HG03442 (cell line): ENCODE measurements around the gene APLP2.
"Not testable (repeated sequence)": the region's sequence is repeated elsewhere in the genome, so short reads cannot be mapped to it uniquely, and the experiment has no call there.

Source experiments
- ATAC-seq: cut with Tn5 transposase; IDR thresholded peaks from one replicate; pipeline ENCODE4 v1.9.1; 2021; ENCODE audit warnings: mild to moderate bottlenecking, moderate library complexity; ENCODE audit not compliant: unreplicated experiment

APLP2 gene

DNA sequence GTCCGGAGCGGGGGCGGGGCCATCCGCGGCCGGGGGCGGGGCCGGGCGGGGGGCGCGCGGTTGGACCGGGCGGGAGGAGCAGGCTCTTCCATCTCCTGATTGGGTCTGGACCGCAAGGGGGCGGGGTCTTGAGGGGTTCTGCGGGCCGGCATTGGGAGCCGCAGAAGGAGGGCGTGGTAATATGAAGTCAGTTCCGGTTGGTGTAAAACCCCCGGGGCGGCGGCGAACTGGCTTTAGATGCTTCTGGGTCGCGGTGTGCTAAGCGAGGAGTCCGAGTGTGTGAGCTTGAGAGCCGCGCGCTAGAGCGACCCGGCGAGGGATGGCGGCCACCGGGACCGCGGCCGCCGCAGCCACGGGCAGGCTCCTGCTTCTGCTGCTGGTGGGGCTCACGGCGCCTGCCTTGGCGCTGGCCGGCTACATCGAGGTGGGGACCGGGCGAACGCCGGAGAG lies at the start of gene APLP2:
Gene APLP2, plus strand, starts transcription at position 236 of the 450 bp plus-strand sequence. Its CDS starts 84 bp downstream, at position 320.
- peak; percentile 96 for ATAC-seq

DNA sequence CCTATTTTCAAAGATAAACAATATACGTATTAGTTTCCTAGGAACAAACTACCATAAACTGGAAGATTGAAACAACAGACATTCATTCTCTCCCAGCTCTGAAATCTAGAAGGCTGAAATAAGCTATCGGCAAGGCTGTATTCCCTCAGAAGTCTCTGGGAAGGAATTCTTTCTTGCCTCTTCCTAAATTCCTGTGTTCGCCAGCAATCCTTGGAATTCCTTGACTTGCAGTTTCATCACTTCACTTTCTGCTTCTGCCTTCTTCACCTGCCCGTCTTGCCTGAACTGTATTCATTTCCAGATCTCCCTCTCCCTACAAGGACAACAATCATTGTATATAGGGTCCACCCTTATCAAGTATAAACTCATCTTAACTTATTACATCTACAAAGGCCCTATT lies 49.4 kb upstream of the APLP2 start:
- ATAC-seq, result no peak

DNA sequence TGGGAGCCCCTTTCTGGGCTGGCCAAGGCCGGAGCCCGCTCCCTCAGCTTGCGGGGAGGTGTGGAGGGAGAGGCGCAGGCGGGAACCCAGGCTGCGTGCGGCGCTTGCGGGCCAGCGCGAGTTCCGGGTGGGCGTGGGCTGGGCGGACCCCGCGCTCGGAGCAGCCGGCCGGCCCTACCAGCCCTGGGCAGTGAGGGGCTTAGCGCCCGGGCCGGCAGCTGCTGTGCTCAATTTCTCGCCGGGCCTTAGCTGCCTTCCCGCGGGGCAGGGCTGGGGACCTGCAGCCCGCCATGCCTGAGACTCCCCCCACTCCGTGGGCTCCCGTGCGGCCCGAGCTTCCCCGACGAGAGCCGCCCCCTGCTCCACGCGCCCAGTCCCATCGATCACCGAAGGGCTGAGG lies 48.1 kb upstream of the APLP2 start:
- not testable (repeated sequence) for ATAC-seq

DNA sequence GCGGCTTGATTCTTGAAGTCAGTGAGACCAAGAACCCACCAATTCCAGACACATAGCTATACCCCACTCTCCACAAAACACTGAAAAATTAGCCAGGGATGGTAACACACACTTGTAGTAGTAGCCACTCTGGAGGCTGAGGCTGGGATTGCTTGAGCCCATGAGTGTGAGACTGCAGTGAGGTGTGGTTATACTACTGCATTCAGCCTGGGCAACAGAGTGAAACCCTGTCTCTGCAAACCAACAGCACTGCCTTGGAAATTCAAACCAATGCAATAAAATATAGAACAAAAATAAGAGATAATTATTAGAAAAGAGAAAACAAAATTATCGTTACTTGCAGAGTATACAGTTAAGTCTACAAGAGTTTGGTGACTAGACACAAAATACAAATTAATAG lies 46.9 kb upstream of the APLP2 start:
- peak; percentile 6 for ATAC-seq

DNA sequence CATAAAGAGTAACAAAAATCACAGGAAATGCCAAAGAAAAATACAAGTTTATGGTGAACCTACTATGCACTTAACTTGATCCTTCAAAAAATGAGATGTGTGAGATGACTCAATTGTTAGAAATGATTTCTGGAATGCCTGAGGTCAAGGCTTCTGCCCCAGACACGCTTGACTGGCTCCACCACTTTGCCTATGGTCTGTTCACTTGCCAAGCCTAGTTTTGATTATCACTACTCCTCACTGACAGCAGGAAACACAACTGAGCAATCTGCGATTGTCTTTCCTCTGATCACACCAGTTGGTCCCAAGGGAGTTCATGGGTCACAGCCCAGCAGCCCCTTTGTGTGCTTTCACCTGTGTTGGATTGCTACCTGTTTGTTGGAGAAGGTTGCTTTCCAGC lies 46.5 kb upstream of the APLP2 start:
- peak; percentile 96 for ATAC-seq

DNA sequence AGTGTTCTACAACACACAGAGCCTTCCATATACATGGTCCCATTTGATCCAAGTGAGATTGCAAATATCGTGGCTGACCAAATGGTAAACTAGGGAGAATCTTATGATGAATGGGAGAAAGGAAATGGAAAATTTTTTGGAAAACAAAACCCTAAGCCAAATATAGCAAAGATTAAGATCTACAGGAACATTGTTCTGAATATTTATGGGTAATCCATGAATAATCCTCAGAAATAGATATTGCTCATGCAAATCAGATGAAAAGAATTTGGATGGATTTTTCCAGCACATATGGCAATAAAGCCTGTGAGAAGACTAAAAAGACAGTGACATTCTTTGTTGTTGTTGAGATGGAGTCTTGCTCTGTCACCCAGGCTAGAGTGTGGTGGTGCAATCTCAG lies 45.3 kb upstream of the APLP2 start:
- no peak for ATAC-seq

DNA sequence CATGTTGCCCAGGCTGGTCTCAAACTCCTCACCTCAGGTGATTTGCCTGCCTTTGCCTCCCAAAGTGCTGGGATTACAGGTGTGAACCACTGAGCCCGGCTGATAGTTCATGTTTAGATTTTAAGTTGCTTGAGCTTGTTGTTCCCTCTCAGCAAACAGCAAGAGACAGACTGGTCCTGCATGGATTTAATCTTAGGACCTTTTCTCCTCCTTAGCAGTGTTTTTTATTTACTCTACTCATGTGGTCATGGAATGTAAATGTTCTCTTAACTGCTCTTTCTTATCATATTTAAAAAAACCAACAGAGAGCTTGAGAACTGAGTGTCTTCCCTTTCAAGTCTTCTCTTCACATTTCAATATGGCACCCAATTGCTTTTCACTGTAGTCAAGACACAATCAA lies 44.3 kb upstream of the APLP2 start:
- ATAC-seq, result no peak

DNA sequence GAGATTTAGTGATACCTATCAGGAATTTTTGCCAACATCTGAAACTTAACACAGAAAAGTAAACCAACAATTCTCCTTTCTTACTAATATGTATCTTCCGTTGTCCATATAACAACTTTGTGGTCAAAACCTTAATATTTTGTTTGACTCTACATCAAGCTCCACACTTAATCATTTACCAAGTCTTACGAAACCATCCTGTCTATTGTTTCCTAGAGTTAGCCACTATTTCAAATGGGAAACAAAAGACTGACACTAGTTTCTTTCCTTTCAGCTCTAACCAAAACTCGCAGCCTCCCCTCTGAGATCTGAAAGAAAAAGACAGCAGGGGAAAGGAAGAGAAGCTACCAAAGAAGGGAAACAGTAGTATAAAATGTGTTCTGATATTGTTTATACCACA lies 40.6 kb upstream of the APLP2 start:
- ATAC-seq, result no peak

DNA sequence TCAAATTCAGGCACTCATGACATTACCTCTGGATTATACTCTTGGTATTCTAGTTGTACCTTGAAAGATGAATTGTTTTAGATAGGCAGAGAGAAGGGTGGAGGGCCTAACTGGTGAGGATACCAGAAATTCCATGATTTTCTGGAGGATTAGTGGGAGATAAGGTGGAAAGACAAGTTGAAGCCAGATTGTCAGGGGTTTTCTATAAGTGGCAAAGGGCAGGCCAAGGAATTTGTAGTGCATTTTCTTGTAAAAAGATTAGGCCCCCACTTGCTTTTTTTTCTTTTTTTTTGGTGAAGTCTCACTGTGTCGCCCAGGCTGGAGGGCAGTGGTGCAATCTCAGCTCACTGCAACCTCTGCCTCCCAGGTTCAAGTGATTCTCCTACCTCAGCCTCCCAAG lies 38.6 kb upstream of the APLP2 start:
- ATAC-seq, result no peak

DNA sequence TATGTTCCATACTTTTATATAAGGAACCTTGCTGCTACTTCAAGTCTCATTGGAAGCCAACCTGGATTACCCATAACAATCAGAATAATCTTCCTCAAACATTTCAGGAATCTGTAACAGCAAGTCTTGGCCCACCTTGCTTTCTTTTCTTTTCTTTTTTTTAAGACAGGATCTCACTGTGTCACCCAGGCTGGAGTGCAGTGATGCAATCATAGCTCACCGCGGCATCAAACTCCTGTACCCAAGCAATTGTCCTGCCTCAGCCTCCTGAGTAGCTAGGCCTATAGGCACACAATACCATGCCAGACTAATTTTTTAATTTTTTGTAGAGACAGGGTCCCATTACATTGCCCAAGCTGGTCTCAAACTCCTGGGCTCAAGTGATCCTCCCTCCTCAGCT lies 37.7 kb upstream of the APLP2 start:
- no peak for ATAC-seq

DNA sequence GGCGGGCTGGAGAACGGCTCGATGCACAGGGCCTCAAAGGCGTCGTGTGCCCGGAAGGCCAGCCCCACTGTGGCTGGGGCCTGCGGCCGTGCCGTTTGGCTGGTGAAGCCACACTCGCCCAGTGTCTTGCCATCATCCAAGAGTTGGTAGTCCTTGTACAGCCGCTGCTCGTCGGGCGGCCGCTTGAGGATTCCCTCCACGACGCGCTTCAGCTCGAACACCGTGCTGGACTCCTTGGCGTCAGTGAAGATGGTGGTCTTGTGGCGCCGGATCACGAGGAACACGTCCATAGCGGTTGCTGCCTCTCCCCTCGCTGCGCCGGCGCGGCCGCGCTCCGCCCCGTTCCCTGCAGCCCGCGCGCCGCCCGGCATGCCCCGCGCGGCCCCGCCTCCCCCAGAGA lies 36.8 kb upstream of the APLP2 start:
- no peak for ATAC-seq

DNA sequence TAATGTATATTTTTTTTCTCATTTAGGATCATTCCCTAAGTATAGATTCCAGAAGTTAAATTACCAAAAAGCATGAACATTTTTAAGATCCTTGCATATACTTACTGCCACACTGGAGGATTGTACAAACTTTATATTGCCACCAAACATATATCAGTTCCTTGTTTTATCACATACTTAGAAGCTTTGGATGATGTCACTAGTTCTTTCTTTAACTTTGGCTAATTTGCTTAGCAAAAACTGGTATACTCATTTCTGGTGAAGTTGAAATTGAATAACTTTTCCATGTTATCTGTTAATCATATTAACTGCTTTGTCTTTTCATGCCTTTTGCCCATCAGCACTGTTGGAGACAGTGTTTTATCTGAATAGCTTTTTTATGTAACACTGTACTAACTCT lies 35.5 kb upstream of the APLP2 start:
- ATAC-seq, result no peak

DNA sequence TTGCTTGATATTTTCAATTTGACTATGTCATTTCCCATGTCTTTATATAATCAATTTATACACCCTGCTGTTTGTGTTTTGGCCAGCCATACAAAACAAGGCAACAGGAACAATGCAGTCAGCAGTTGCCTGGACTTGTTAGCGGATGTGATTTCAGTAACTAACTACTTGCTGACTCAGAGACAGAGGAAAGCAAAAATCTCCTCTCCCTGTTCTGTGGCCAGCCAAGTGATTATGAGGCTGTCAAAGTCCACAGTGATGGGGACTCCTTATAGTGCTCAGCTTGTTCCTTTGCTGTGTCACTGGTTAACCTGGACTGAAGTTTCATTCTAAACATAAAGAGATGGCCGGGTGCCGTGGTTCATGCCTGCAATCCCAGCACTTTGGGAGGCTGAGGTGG lies 32.6 kb upstream of the APLP2 start:
- ATAC-seq, result no peak

DNA sequence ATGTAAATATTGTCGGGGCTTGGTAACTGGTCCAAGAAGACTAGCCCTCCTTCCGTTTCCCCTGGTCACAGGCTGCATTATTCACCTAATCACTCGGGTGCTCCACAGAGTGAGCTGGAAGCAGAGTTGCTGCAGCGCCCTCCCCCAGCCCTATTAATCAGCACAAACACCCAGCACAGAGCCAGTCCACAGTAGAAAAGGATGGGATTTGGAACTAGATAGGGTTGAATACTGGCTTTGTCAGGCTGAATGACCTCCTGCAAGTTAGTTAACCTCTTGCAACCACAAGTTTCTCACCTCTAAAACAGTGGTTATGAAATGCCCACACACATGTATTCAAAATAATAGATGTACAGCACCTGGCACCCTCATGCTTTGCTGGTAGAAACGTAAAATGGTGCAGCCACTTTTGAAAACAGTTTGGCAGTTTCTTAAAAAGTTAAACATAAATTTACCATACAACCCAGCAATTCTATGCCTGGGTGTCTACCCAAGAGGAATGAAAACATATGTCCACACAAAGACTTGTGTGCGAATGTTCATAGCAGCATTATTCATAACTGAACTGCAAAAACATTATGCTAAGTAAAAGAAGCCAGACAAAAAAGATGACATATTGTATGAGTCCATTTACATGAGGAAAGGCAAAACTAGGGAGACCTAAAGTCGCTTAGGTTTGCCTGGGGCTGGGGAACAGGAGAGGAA lies 31.7 kb upstream of the APLP2 start:
- ATAC-seq, result no peak

DNA sequence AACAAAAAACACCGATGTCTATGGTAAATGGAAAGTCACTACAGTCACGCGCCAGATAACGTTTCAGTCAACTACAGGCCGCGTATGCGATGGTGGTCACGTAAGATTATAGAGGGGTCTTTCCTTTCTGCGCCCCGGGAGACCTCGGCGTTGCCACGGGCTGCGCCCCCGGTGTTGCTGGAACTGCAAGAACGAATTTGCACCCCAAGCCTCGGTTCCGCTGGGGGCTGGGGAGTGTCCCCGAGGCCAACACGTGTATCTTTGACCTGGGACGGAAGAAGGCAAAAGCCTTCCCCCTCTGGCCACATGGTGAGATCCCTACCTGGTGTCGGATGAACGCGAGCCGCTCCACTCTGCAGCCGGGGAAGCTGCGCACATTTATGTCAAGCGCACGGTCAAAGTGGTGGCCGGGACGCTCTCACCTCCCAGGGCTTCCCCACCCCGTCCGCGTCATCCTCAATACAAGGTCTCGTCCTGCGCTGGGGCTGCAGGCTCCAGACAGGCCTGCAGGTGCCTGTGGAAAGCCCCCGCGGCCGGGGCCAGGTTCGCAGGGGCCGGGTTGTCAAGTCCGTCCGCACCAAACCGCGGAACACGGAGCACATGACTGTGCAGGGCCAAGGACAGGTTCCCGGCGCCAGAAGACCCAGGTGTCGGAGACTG lies 29.3 kb upstream of the APLP2 start:
- no peak for ATAC-seq

DNA sequence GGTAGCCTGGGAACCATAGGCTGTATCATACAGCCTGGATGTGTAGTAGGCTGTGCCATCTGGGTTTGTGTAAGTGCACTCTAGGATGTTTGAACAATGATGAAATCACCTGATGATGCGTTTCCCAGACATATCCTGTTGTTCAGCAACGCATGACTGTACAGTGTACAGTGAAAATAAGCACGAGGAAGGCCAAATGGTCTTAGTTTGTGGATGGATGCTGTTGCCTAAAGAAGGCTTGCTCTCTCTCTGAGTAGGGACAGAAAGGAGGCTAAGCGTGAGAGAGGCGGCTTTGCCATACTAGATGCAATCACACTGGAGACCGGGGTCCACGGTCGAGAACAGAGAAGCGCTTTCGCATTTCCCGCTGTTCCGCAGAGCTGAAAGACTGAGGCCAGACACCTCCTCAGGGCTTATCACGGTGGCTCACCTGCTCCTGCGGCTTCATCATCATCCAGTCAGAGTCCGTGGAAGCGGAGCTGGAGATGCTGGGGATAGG lies 27.6 kb upstream of the APLP2 start:
- no peak for ATAC-seq

DNA sequence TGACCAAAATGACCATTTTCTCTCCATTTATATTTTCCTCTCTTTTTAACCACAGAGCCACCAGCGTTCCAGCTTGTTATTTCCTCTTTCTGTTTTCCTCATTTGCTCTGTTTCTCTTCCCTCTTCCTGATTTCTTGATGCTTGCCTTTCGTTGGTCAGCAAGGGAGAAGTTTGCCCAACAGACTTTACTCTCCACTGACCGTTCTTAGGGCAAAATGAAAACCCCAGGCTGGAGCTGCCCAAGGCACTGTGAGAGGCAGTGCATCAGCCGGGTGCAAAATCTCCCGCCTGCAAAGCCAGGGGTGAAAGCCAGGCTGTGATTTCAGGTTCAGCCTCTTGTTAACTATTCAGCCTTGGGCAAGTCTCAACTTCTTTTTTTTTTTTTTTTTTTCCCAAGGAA lies 26.1 kb upstream of the APLP2 start:
- no peak for ATAC-seq

DNA sequence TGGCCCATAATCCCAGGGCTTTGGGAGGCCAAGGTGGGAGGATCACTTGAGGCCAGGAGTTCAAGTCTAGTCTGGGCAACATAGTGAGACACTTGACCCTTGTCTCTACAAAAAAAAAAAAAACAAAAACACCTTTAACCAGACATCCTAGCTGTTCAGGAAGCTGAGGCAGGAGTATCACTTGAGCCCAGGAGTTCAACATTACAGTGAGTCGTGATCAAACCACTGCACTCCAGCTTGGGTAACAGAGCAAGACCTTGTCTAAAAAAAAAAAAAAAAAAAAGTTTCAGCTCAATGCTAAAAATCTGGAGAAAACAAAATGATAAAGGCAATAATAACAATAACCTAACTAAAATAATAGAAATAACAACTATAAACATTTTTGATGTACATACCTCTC lies 22.6 kb upstream of the APLP2 start:
- no peak for ATAC-seq

DNA sequence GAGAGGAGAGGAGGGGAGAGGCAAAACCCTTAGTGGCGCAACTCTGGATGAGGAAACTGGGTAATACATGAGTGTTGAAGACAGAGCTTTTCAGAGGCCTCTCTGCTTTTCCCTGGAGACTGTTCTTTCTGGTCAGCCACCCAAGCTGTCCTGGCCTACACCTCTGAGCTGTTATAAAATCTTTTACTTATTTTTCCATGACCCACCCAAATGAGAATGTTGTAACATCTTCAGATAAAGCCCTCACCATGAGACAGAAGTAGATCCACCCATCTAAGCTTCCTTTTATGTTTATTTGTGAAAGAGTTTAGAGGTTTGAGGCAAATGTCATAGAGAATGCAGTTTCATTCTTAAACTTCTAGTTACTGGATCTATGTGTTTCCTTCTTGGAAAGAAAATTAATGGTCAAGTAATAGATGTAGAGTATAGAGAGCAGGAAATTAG lies 20.3 kb upstream of the APLP2 start:
- no peak for ATAC-seq

DNA sequence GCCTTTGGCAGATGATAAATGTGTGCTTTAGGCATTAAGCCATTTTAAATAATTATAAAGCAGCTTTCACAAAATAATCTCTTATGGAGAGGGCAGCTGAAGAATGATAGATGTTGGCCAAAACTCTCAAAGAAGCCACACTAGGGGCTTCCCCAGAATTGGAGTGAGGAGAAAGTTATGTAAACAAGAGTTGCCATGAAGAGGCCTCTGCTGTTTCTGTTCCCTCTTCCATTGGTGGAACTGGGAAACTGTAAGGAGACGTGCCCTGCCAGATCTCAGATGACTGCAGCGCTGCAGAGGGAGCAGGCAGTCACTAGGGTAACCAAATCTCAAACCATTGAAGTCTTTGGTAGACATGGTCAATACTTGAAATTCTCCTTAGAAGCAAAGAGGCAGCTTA lies 19.4 kb upstream of the APLP2 start:
- ATAC-seq, result no peak

DNA sequence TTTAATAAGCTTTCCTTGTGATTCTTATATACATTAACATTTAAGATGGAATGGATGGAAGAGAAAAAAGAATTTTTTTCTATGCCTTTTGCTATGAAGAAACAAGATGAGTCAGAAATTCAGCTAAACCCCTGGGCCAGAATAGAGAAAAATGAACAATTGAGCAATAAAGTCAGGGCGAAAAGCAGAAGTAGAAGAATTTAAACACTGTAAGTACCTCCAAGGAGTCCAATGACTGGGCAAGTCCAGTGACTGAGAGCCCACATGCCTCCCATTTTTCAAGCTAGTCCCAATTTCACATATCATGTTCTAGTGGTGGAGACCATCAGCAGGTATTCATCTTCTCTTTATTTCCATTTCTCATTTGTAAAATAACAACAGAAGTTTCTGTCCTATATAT lies 18.6 kb upstream of the APLP2 start:
- ATAC-seq, result no peak

DNA sequence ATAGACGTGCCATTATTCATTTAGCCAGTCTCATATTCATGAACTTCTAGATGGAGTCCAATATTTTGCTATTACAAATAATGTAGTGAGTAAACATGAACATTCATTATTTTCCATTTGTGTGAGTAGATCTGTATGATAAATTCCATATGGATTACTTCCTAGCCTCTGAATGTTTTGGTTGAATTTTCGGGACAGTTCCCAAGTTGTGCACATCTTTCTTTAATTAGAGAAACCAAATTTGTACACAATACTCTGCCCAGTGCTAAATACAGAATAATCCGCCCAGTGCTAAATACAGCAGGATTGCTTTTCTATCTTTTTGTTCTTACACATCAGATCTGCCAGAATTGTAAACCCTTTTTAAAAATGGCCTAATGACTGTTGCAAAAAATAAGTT lies 17.1 kb upstream of the APLP2 start:
- no peak for ATAC-seq

DNA sequence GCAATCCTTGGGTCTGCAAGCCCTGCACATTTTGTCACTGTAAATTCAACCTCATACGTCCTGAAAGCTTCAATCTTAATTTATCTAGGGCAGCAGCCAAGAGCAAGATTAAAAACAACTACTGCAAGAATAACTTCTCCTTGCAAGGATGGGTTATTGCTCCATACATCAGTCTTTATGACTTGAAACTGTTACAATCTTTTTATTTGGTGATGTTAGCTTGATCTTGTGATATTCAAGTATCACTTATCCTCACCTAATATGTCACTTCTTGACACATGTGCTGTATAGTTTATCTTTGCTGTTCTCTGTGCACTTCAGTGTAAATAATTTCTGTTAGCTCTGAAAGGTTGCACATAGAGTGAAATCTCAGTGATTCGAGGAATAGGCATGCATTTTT lies 14.7 kb upstream of the APLP2 start:
- ATAC-seq, result no peak
